H1 (cell line): ENCODE measurements around the gene KIF4A. TPM values are rescaled to one million over a fixed set of nuclear protein-coding genes. Genes with fewer than 3 reads are reported as not detected.

Experiments used
- ASH2L ChIP-seq: fragments of 200-600, 300-600 bp; sonication (generic); IDR thresholded peaks from one replicate; pipeline ENCODE4 v1.7.1; 2017; ENCODE audit warnings: low read length
- JUND ChIP-seq: IDR thresholded peaks from 2 replicates; pipeline ENCODE4 v1.6.1; 2011; ENCODE audit warnings: mild to moderate bottlenecking, improper control_type of control experiment, low read length
- PHF8 ChIP-seq: fragments of 200-600 bp; sonication (generic); conservative IDR thresholded peaks from 2 replicates; pipeline ENCODE4 v1.7.1; 2012; ENCODE audit warnings: low read depth, mild to moderate bottlenecking, inconsistent platforms, low read length, moderate library complexity
- RFX5 ChIP-seq: IDR thresholded peaks from 2 replicates; pipeline ENCODE4 v1.6.1; 2011; ENCODE audit warnings: low read depth, low read length, improper control_type of control experiment, borderline replicate concordance
- RNF2 ChIP-seq: fragments of 200-900, 300-1000 bp; sonication (generic); IDR thresholded peaks from 2 replicates; pipeline ENCODE4 v1.7.1; 2016; ENCODE audit warnings: borderline replicate concordance, low read depth, mild to moderate bottlenecking, antibody characterized with exemption, low read length; ENCODE audit not compliant: poor library complexity, severe bottlenecking; ENCODE audit errors: missing control alignments
- SP2 ChIP-seq: IDR thresholded peaks from 2 replicates; pipeline ENCODE4 v1.6.1; 2012; ENCODE audit warnings: mild to moderate bottlenecking, low read length, inconsistent platforms
- polyA plus RNA-seq, 7 experiments: library from polyadenylated mRNA; depleted of rRNA in 3 of 7; stranded (reverse) in 5 of 7; unstranded in 2 of 7; fragments of >200 nt in 5 of 7; fragments of 200-250 nt in 2 of 7; gene quantifications; 1 replicate in 5 of 7; 2 replicates in 1 of 7; 4 replicates in 1 of 7; pipeline versions ENCODE4 v1.2.1 to v1.2.3, GENCODE V29; 2011 to 2013; ENCODE audit warnings: missing spikeins in 2 of 7, mixed read lengths in 2 of 7
- total RNA-seq: library from RNA; stranded (reverse); fragmentation: NEBNext Ultra II Directional; extraction: Animal tissue kit (Norgen Biotek cat#: 25700); gene quantifications from 2 replicates; pipeline ENCODE4 v1.2.1, GENCODE V29; 2021

Gene KIF4A
- total and polyA plus RNA-seq, 2 of the 8 experiments (the other 6 are each of a cell fraction or from before 2014, with no cell fraction given) = 10.9 to 35.7 TPM

- no peak for TF ChIP-seq RNF2
- no peak for TF ChIP-seq PHF8
- TF ChIP-seq SP2 = no peak
- no peak for TF ChIP-seq ASH2L
- TF ChIP-seq JUND = no peak
- no peak for TF ChIP-seq RFX5
- TF ChIP-seq, all 59 proteins: peak for 0
Observed at GRCh38 chrX:70279081-70279480, 10.8 kb upstream of the KIF4A start (continued).
